Kidney (tissue), 14 donors: ENCODE data around the gene MYOZ1. TPM values are rescaled to one million over a fixed set of nuclear protein-coding genes. Genes with fewer than 3 reads are reported as not detected.
A peak's percentile ranks its signal among the peaks of the same experiment; 100 is the strongest.

ENCODE experiments used
- DNase-seq, 5 donors: peaks; one replicate each; pipeline ENCODE4 v3.0.0-alpha.2; 2013 to 2020
- FAIRE-seq: peaks from 2 replicates; lab custom pipeline; 2012; peaks lifted over from hg19 to GRCh38; lab: Jason Lieb, UNC
- H3K27ac ChIP-seq, 2 donors: one replicate each; pipeline ENCODE4 v1.7.0; 2013; ENCODE audit warnings: low read depth in 2 of 2, low read length in 2 of 2, inconsistent platforms in 1 of 2
- H3K27me3 ChIP-seq: one replicate; pipeline ENCODE4 v1.7.1; 2013; ENCODE audit warnings: low read length, inconsistent platforms; ENCODE audit not compliant: control insufficient read depth, insufficient read depth
- H3K36me3 ChIP-seq, 3 donors: one replicate each; pipeline versions ENCODE4 v1.7.0 to v1.7.1; 2013; ENCODE audit warnings: low read length in 3 of 3, control low read depth in 1 of 3, inconsistent platforms in 1 of 3; ENCODE audit not compliant: insufficient read depth in 3 of 3, control insufficient read depth in 2 of 3
- H3K4me1 ChIP-seq, 3 donors: one replicate each; pipeline versions ENCODE4 v1.7.0 to v1.7.1; 2013; ENCODE audit warnings: low read length in 3 of 3, inconsistent platforms in 1 of 3, low read depth in 1 of 3; ENCODE audit not compliant: control insufficient read depth in 2 of 3, insufficient read depth in 2 of 3
- H3K4me3 ChIP-seq, 3 donors: one replicate each; pipeline versions ENCODE4 v1.7.0 to v1.8.1; 2013; ENCODE audit warnings: low read length in 3 of 3, control low read depth in 1 of 3, inconsistent platforms in 1 of 3
- H3K9ac ChIP-seq, 3 donors: one replicate each; pipeline versions ENCODE4 v1.7.0 to v1.7.1; 2013; ENCODE audit warnings: low read length in 3 of 3, control low read depth in 1 of 3, inconsistent platforms in 1 of 3
- H3K9me3 ChIP-seq, 3 donors: one replicate each; pipeline versions ENCODE4 v1.7.0 to v1.7.1; 2013; ENCODE audit warnings: low read length in 3 of 3, control low read depth in 1 of 3, inconsistent platforms in 1 of 3; ENCODE audit not compliant: control insufficient read depth in 2 of 3, insufficient read depth in 1 of 3
- CTCF ChIP-seq: IDR thresholded peaks from 3 replicates; pipeline ENCODE4 v1.5.1; 2012; ENCODE audit warnings: mild to moderate bottlenecking, moderate library complexity, borderline replicate concordance; ENCODE audit not compliant: insufficient read depth; ENCODE audit errors: extremely low read depth
- intact Hi-C: fragments of 100-400 bp; cut with DNase I; formaldehyde crosslinking; loops from one replicate; pipeline ENCODE4 v1.11.1; 2022
- polyA plus RNA-seq: library from polyadenylated mRNA; stranded (reverse); fragments of 350-450 nt; fragmentation: Illumina TruSeq; extraction: RNeasy Lipid Tissue Mini Kit (QIAGEN cat#74804); gene quantifications from one replicate; pipeline ENCODE4 v1.2.3, GENCODE V29; 2014; ENCODE audit warnings: low read depth, low replicate concordance; ENCODE audit not compliant: insufficient read depth
- total RNA-seq: library from RNA; stranded (reverse); fragmentation: NEBNext Ultra II Directional; extraction: Animal tissue kit (Norgen Biotek cat#: 25700); gene quantifications from one replicate; pipeline ENCODE4 v1.2.1, GENCODE V29; 2021
- donor health status: control.
- donor health status: control.
- donor health status: control.
- donor health status: control.
- donor health status: control.
- donor health status: DM: yes; HTN: yes; CAD: no.
- donor health status: Normal renal cell carcinoma (clear cell type).

MYOZ1 gene
- total and polyA plus RNA-seq, 2 donors from 2014 or later = 3.5 to 9.2 TPM

- Histone ChIP-seq H3K4me3 (no peak overlapping the region), H3K4me1 (no peaks in the 10 kb centered on the region), H3K9ac (no peak overlapping the region), H3K36me3 (no peaks in the 10 kb centered on the region), H3K9me3 (no peaks in the 10 kb centered on the region), H3K27ac (no peak overlapping the region), H3K27me3 (no peaks in the 10 kb centered on the region)
- no peak for TF ChIP-seq CTCF
- DNase-seq = no peak
- no peak for FAIRE-seq
- intact Hi-C loops = no loop called here
Measured at GRCh38 chr10:73614720-73615119, 26.6 kb downstream of the MYOZ1 start.

- FAIRE-seq = no peak
- Histone ChIP-seq H3K9ac (no peak overlapping the region), H3K9me3 (no peaks in the 10 kb centered on the region)
Measured at GRCh38 chr10:73609116-73609515, 32.2 kb downstream of the MYOZ1 start.

GRCh38 chr10:73601486-73601921 lies 39.8 kb downstream of the MYOZ1 start:
- DNase-seq (peak in 4 of 5 donors; percentile 44 to 82 (median 61)), FAIRE-seq (no peak)
- no peaks in the 10 kb centered on the region for H3K36me3 ChIP-seq
- H3K4me1 ChIP-seq = no peaks in the 10 kb centered on the region
- intact Hi-C loops = no loop called here
- no peaks in the 10 kb centered on the region for H3K9me3 ChIP-seq
- no peak overlapping the region for H3K27ac ChIP-seq
- H3K4me3 ChIP-seq = no peak overlapping the region
- no peak for TF ChIP-seq CTCF
- H3K9ac ChIP-seq = no peak overlapping the region
- H3K27me3 ChIP-seq = no peaks in the 10 kb centered on the region

More at GRCh38 chr10:73609116-73609515, 32.2 kb downstream of the MYOZ1 start:
- Histone ChIP-seq H3K4me1 (no peaks in the 10 kb centered on the region), H3K27me3 (no peaks in the 10 kb centered on the region), H3K36me3 (no peaks in the 10 kb centered on the region), H3K4me3 (no peak overlapping the region), H3K27ac (no peak overlapping the region)
- intact Hi-C loops = no loop called here
- no peak for TF ChIP-seq CTCF
- no peak for DNase-seq

- TF ChIP-seq CTCF = no peak
- no peaks in the 10 kb centered on the region for H3K9me3 ChIP-seq
Measured at GRCh38 chr10:73597346-73597745, 43.9 kb downstream of the MYOZ1 start.

More at GRCh38 chr10:73597346-73597745, 43.9 kb downstream of the MYOZ1 start:
- no peak for FAIRE-seq
- H3K9ac ChIP-seq = no peak overlapping the region
- no peaks in the 10 kb centered on the region for H3K27me3 ChIP-seq
- no peak overlapping the region for H3K27ac ChIP-seq
- intact Hi-C loops = no loop called here
- no peaks in the 10 kb centered on the region for H3K36me3 ChIP-seq
- DNase-seq = no peak
- peaks cover 2 to 4% (median 2%) of the 10 kb centered on the region in 3 donors for H3K4me1 ChIP-seq
- H3K4me3 ChIP-seq = no peak overlapping the region
